ENCODE data around the gene CDC42BPG. TPM values are rescaled to one million over a fixed set of nuclear protein-coding genes. Genes with fewer than 3 reads are reported as not detected.
A peak's percentile ranks its signal among the peaks of the same experiment; 100 is the strongest.

The CDC42BPG gene
- total RNA-seq: 20.1 and 21.1 TPM in 2 replicates
- long read RNA-seq, partial matches to known transcripts: 1 of 1 reads
- long read RNA-seq, other reads (novel, unspliced or antisense): 0 of 1 reads

- Mint-ChIP-seq H3K9me3 (ENCODE audit: low read depth) (no peaks in the 10 kb centered on the region), H3K27ac (peak within 1 kb of the TSS; percentile 92), H3K36me3 (ENCODE audit: insufficient read depth) (peaks cover 2% of the 10 kb centered on the region), H3K27me3 (no peaks in the 10 kb centered on the region), H3K4me1 (ENCODE audit: low read depth) (peaks cover 20% of the 10 kb centered on the region), H3K4me3 (ENCODE audit: low read depth) (peak within 1 kb of the TSS; percentile 81)
- TF ChIP-seq CTCF (IDR thresholded peaks at IDR 0.05; ENCODE audit: unreplicated experiment): peak; percentile 70
- DNase-seq (ENCODE audit: low spot score, unreplicated experiment): peak; percentile 75
Measured at GRCh38 chr11:64844330-64845128, at the start of gene CDC42BPG. TSS of gene CDC42BPG (minus strand) at chr11:64844653. CDS start at chr11:64844569, 84 bp downstream.

GRCh38 chr11:64893194-64894069 lies 49.0 kb upstream of the CDC42BPG start:
- H3K27me3 Mint-ChIP-seq: no peaks in the 10 kb centered on the region
- H3K27ac Mint-ChIP-seq: no peak overlapping the region
- H3K9me3 Mint-ChIP-seq (ENCODE audit: low read depth): no peaks in the 10 kb centered on the region
- TF ChIP-seq CTCF (IDR thresholded peaks at IDR 0.05; ENCODE audit: unreplicated experiment): no peak
- H3K4me1 Mint-ChIP-seq (ENCODE audit: low read depth): peaks cover 35% of the 10 kb centered on the region
- no peaks in the 10 kb centered on the region for H3K36me3 Mint-ChIP-seq (ENCODE audit: insufficient read depth)
- peak overlapping the region; percentile 45 for H3K4me3 Mint-ChIP-seq (ENCODE audit: low read depth)
- DNase-seq (ENCODE audit: low spot score, unreplicated experiment): no peak

- no peak for DNase-seq (ENCODE audit: low spot score, unreplicated experiment)
- Mint-ChIP-seq H3K4me1 (ENCODE audit: low read depth) (peaks cover 40% of the 10 kb centered on the region), H3K27ac (no peak overlapping the region), H3K9me3 (ENCODE audit: low read depth) (no peaks in the 10 kb centered on the region), H3K4me3 (ENCODE audit: low read depth) (peak overlapping the region; percentile 65), H3K36me3 (ENCODE audit: insufficient read depth) (no peaks in the 10 kb centered on the region), H3K27me3 (no peaks in the 10 kb centered on the region)
- TF ChIP-seq CTCF (IDR thresholded peaks at IDR 0.05; ENCODE audit: unreplicated experiment): no peak
Measured at GRCh38 chr11:64892838-64893193, 48.4 kb upstream of the CDC42BPG start.

- peak overlapping the region; percentile 65 for H3K4me3 Mint-ChIP-seq (ENCODE audit: low read depth)
- H3K27ac Mint-ChIP-seq: no peak overlapping the region
- no peak for TF ChIP-seq CTCF (IDR thresholded peaks at IDR 0.05; ENCODE audit: unreplicated experiment)
- H3K27me3 Mint-ChIP-seq: no peaks in the 10 kb centered on the region
- peaks cover 42% of the 10 kb centered on the region for H3K4me1 Mint-ChIP-seq (ENCODE audit: low read depth)
- no peaks in the 10 kb centered on the region for H3K9me3 Mint-ChIP-seq (ENCODE audit: low read depth)
- H3K36me3 Mint-ChIP-seq (ENCODE audit: insufficient read depth): no peaks in the 10 kb centered on the region
- no peak for DNase-seq (ENCODE audit: low spot score, unreplicated experiment)
Measured at GRCh38 chr11:64892411-64892831, 48.0 kb upstream of the CDC42BPG start.

- no peak for DNase-seq (ENCODE audit: low spot score, unreplicated experiment)
- H3K4me1 Mint-ChIP-seq (ENCODE audit: low read depth): peaks cover 44% of the 10 kb centered on the region
- H3K27me3 Mint-ChIP-seq: no peaks in the 10 kb centered on the region
- H3K4me3 Mint-ChIP-seq (ENCODE audit: low read depth): peak overlapping the region; percentile 65
- no peak for TF ChIP-seq CTCF (IDR thresholded peaks at IDR 0.05; ENCODE audit: unreplicated experiment)
- no peaks in the 10 kb centered on the region for H3K9me3 Mint-ChIP-seq (ENCODE audit: low read depth)
- H3K36me3 Mint-ChIP-seq (ENCODE audit: insufficient read depth): no peaks in the 10 kb centered on the region
- H3K27ac Mint-ChIP-seq: peak overlapping the region; percentile 22
Measured at GRCh38 chr11:64891880-64892279, 47.4 kb upstream of the CDC42BPG start.
